Mesothelial cell of epicardium (in vitro differentiated cells): ENCODE data around the gene BANP. TPM values are rescaled to one million over a fixed set of nuclear protein-coding genes. Genes with fewer than 3 reads are reported as not detected.

Experiments used
- DNase-seq, 2 experiments: peaks; one replicate each; pipeline ENCODE4 v3.0.0; 2021; ENCODE audit warnings: low spot score in 2 of 2; ENCODE audit not compliant: unreplicated experiment in 2 of 2
- H3K27ac Mint-ChIP-seq: 2 replicates; pipeline ENCODE4 v1.8.0; 2021; ENCODE audit warnings: mixed read lengths
- H3K27me3 Mint-ChIP-seq: 2 replicates; pipeline ENCODE4 v1.8.0; 2021; ENCODE audit warnings: low read depth, mixed read lengths
- H3K36me3 Mint-ChIP-seq: 2 replicates; pipeline ENCODE4 v1.8.0; 2021; ENCODE audit warnings: mixed read lengths
- H3K4me1 Mint-ChIP-seq: 2 replicates; pipeline ENCODE4 v1.8.0; 2021; ENCODE audit warnings: mixed read lengths
- H3K4me3 Mint-ChIP-seq: 2 replicates; pipeline ENCODE4 v1.8.0; 2021; ENCODE audit warnings: mild to moderate bottlenecking, moderate library complexity, mixed read lengths
- H3K9me3 Mint-ChIP-seq: 2 replicates; pipeline ENCODE4 v1.8.0; 2021; ENCODE audit warnings: mixed read lengths
- CTCF ChIP-seq: fragments of 200-600 bp; sonication (generic); IDR thresholded peaks from one replicate; pipeline ENCODE4 v1.5.0; 2021; ENCODE audit warnings: antibody characterized with exemption; ENCODE audit not compliant: unreplicated experiment
- total RNA-seq: library from RNA; stranded (reverse); gene quantifications from 3 replicates; pipeline ENCODE4 v1.2.1, GENCODE V29; 2021

BANP gene
- total RNA-seq, 1 donor from 2014 or later: 43.6 TPM

- peaks cover 25% of the 10 kb centered on the region for H3K36me3 Mint-ChIP-seq
These were observed 51.5 kb downstream of the BANP start for GRCh38 chr16:88002749-88003148.

GRCh38 chr16:88003316-88003715 is 52.1 kb downstream of the BANP start:
- H3K36me3 Mint-ChIP-seq: peaks cover 27% of the 10 kb centered on the region
- no peaks in the 10 kb centered on the region for H3K9me3 Mint-ChIP-seq
- H3K27me3 Mint-ChIP-seq: no peaks in the 10 kb centered on the region
- H3K4me3 Mint-ChIP-seq: no peak overlapping the region
- no peak for TF ChIP-seq CTCF
- no peak for DNase-seq
- H3K4me1 Mint-ChIP-seq: no peaks in the 10 kb centered on the region
- H3K27ac Mint-ChIP-seq: no peak overlapping the region

More at GRCh38 chr16:88002749-88003148, 51.5 kb downstream of the BANP start:
- no peak for TF ChIP-seq CTCF
- H3K27ac Mint-ChIP-seq: no peak overlapping the region
- DNase-seq: no peak
- H3K4me3 Mint-ChIP-seq: no peak overlapping the region
- no peaks in the 10 kb centered on the region for H3K4me1 Mint-ChIP-seq
- no peaks in the 10 kb centered on the region for H3K9me3 Mint-ChIP-seq
- H3K27me3 Mint-ChIP-seq: no peaks in the 10 kb centered on the region

GRCh38 chr16:88003736-88004135 is 52.5 kb downstream of the BANP start:
- Mint-ChIP-seq H3K36me3 (peaks cover 28% of the 10 kb centered on the region), H3K4me3 (no peak overlapping the region)

GRCh38 chr16:88004391-88004790 is 53.2 kb downstream of the BANP start:
- DNase-seq: no peak
- H3K27ac Mint-ChIP-seq: no peak overlapping the region
- no peak for TF ChIP-seq CTCF
- H3K4me1 Mint-ChIP-seq: peaks cover 2% of the 10 kb centered on the region
- H3K36me3 Mint-ChIP-seq: peaks cover 32% of the 10 kb centered on the region
- no peaks in the 10 kb centered on the region for H3K9me3 Mint-ChIP-seq
- H3K27me3 Mint-ChIP-seq: no peaks in the 10 kb centered on the region
- no peak overlapping the region for H3K4me3 Mint-ChIP-seq

More at GRCh38 chr16:88003736-88004135, 52.5 kb downstream of the BANP start:
- DNase-seq: no peak
- Mint-ChIP-seq H3K27me3 (no peaks in the 10 kb centered on the region), H3K9me3 (no peaks in the 10 kb centered on the region), H3K4me1 (no peaks in the 10 kb centered on the region), H3K27ac (no peak overlapping the region)
- TF ChIP-seq CTCF: no peak

- TF ChIP-seq CTCF: no peak
- Mint-ChIP-seq H3K27ac (no peak overlapping the region), H3K4me1 (peaks cover 2% of the 10 kb centered on the region), H3K4me3 (no peak overlapping the region), H3K36me3 (peaks cover 36% of the 10 kb centered on the region), H3K9me3 (no peaks in the 10 kb centered on the region), H3K27me3 (no peaks in the 10 kb centered on the region)
- DNase-seq: no peak
These were observed 53.9 kb downstream of the BANP start for GRCh38 chr16:88005181-88005581.

- TF ChIP-seq CTCF: no peak
- DNase-seq: no peak
- Mint-ChIP-seq H3K27me3 (no peaks in the 10 kb centered on the region), H3K27ac (no peak overlapping the region), H3K4me3 (no peak overlapping the region), H3K9me3 (no peaks in the 10 kb centered on the region), H3K36me3 (peaks cover 36% of the 10 kb centered on the region), H3K4me1 (peaks cover 2% of the 10 kb centered on the region)
These were observed 54.7 kb downstream of the BANP start for GRCh38 chr16:88005968-88006367.
